SU-DHL-6 (cell line): ENCODE results near the gene RHBDF2.

Experiments used
- H2AFZ ChIP-seq: fragments of 200-600 bp; sonication (generic); 2 replicates; pipeline ENCODE4 v1.6.1; 2014; ENCODE audit warnings: low read depth, mild to moderate bottlenecking, moderate library complexity, mixed read lengths, antibody characterized with exemption, low read length; ENCODE audit not compliant: severe bottlenecking
- H3F3A ChIP-seq: fragments of 200-600 bp; shearing (Covaris generic); 2 replicates; pipeline ENCODE4 v1.6.0; 2016; ENCODE audit warnings: antibody characterized with exemption, mild to moderate bottlenecking; ENCODE audit not compliant: insufficient read depth
- H3K27ac ChIP-seq: fragments of 200-600 bp; sonication (generic); 2 replicates; pipeline ENCODE4 v1.5.1; 2016; ENCODE audit warnings: low read depth, mild to moderate bottlenecking, low read length, moderate library complexity, mixed read lengths
- H3K27me3 ChIP-seq: fragments of 200-600 bp; sonication (generic), shearing (Covaris generic); 2 replicates; pipeline ENCODE4 v1.6.0; 2014; ENCODE audit warnings: mild to moderate bottlenecking, low read length
- H3K36me3 ChIP-seq: fragments of 200-600 bp; sonication (generic); 2 replicates; pipeline ENCODE4 v1.6.1; 2014; ENCODE audit warnings: mild to moderate bottlenecking, low read length, mixed read lengths
- H3K4me2 ChIP-seq: fragments of 300-600, 200-600 bp; shearing (Covaris generic), sonication (generic); 2 replicates; pipeline ENCODE4 v1.6.0; 2014; ENCODE audit warnings: low read length, low read depth, mild to moderate bottlenecking; ENCODE audit not compliant: poor library complexity, severe bottlenecking
- H3K4me3 ChIP-seq: fragments of 200-600 bp; sonication (generic); 2 replicates; pipeline ENCODE4 v1.5.1; 2014; ENCODE audit warnings: antibody characterized with exemption, low read length, mild to moderate bottlenecking, mixed read lengths; ENCODE audit not compliant: insufficient read depth, poor library complexity, severe bottlenecking
- H3K79me2 ChIP-seq: fragments of 200-600 bp; sonication (generic); 2 replicates; pipeline ENCODE4 v1.6.1; 2014; ENCODE audit warnings: mild to moderate bottlenecking, low read length, moderate library complexity; ENCODE audit not compliant: insufficient read depth
- H3K9ac ChIP-seq: fragments of 200-600 bp; sonication (generic); 2 replicates; pipeline ENCODE4 v1.7.0; 2014; ENCODE audit warnings: mild to moderate bottlenecking, low read length
- H3K9me2 ChIP-seq: fragments of 200-600 bp; sonication (generic); replicated peaks from 2 replicates; pipeline ENCODE4 v1.6.1; 2014; ENCODE audit warnings: low read length; ENCODE audit not compliant: insufficient read depth
- H3K9me3 ChIP-seq: fragments of 200-600 bp; sonication (generic); 2 replicates; pipeline ENCODE4 v1.6.1; 2014; ENCODE audit warnings: low read length, mixed read lengths; ENCODE audit not compliant: insufficient read depth
- H4K20me1 ChIP-seq: fragments of 200-600 bp; sonication (generic); 2 replicates; pipeline ENCODE4 v1.6.1; 2014; ENCODE audit warnings: low read depth, mild to moderate bottlenecking, antibody characterized with exemption, low read length, moderate library complexity, mixed read lengths
- EZH2phosphoT487 ChIP-seq: fragments of 200-600 bp; sonication (generic), shearing (Covaris generic); conservative IDR thresholded peaks from 2 replicates; pipeline ENCODE4 v1.6.1; 2018; ENCODE audit warnings: mild to moderate bottlenecking, antibody characterized with exemption, low read length, moderate library complexity, mixed read lengths
- TF ChIP-seq, protein P1 (sequence below): fragments of 200-600 bp; sonication (generic); IDR thresholded peaks from one replicate; pipeline ENCODE4 v1.5.1; 2017; ENCODE audit warnings: antibody characterized with exemption, mild to moderate bottlenecking, low read length, moderate library complexity; ENCODE audit not compliant: insufficient read depth, poor library complexity, severe bottlenecking

RHBDF2 gene

DNA sequence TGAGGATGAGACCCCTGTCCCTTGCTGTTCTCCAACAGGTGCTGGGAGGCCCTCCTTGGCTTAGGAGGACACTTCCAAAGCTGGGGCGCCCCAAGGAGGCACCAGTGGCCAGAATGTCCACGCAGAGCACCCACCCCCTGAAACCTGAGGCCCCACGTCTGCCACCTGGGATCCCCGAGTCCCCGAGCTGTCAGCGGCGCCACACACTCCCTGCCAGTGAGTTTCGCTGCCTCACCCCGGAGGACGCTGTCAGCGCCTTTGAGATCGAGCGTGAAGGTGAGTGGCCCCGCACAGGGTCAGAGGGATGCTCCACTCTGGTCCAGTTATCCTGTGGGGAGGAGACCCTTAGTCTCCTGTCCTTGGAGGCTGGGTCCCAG is 32.6 kb downstream of the RHBDF2 start:
- Histone ChIP-seq H3K27me3 (no peaks in the 10 kb centered on the region), H2AFZ (no peak overlapping the region), H3K9me3 (no peaks in the 10 kb centered on the region), H3F3A (no peaks in the 10 kb centered on the region), H3K4me3 (no peak overlapping the region), H3K27ac (no peak overlapping the region), H3K9ac (no peak overlapping the region), H4K20me1 (no peaks in the 10 kb centered on the region), H3K79me2 (no peaks in the 10 kb centered on the region), H3K4me2 (no peak overlapping the region), H3K36me3 (no peaks in the 10 kb centered on the region), H3K9me2 (no peaks in the 10 kb centered on the region)
- TF ChIP-seq, protein P1, sequence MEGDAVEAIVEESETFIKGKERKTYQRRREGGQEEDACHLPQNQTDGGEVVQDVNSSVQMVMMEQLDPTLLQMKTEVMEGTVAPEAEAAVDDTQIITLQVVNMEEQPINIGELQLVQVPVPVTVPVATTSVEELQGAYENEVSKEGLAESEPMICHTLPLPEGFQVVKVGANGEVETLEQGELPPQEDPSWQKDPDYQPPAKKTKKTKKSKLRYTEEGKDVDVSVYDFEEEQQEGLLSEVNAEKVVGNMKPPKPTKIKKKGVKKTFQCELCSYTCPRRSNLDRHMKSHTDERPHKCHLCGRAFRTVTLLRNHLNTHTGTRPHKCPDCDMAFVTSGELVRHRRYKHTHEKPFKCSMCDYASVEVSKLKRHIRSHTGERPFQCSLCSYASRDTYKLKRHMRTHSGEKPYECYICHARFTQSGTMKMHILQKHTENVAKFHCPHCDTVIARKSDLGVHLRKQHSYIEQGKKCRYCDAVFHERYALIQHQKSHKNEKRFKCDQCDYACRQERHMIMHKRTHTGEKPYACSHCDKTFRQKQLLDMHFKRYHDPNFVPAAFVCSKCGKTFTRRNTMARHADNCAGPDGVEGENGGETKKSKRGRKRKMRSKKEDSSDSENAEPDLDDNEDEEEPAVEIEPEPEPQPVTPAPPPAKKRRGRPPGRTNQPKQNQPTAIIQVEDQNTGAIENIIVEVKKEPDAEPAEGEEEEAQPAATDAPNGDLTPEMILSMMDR = no peak
- no peak for TF ChIP-seq EZH2phosphoT487

DNA sequence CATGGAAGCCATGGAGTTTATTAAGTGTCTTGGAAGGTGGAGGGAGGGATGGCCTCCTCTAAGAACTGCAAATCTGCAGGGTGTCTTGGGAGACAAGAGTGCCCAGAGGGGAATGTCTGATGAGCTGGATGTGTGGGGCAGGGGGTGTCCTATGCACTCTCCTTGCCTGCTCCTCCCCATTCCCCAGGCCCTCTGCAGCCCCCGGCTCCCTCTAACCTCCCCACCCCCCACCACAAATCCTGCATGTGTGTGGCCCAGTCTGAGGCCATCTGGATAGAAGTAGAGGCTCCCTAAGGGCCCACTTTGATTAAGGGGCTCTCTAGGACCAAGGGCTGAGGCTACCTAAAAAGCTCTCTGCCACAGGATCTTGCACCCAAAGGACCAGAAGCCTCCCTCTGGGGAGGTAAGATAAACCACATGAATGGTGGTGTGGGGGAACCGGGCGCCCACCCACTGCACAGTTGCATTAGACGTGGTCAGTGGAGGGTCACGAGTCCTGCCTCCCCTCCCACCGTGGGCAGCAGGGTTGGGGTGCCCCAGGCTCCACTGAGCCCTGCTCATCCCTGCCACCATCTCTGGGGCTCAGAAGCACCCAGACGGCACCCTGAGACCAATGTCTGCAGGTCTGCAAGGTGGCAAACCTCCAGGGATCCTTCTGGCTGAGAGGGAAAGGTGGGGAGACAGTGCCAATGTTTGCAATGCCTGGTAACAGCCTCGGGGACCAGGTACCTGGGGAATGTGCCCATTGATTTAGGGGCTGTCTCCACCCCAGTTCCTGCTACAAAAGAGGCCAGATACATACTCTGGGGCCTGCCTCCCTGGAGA is 33.2 kb downstream of the RHBDF2 start:
- H3K79me2 ChIP-seq = no peaks in the 10 kb centered on the region
- no peaks in the 10 kb centered on the region for H3K36me3 ChIP-seq
- H3K4me2 ChIP-seq = no peak overlapping the region
- no peaks in the 10 kb centered on the region for H3K27me3 ChIP-seq
- TF ChIP-seq, protein P1 = no peak
- no peak overlapping the region for H3K4me3 ChIP-seq
- H3F3A ChIP-seq = no peaks in the 10 kb centered on the region
- H4K20me1 ChIP-seq = no peaks in the 10 kb centered on the region
- no peak overlapping the region for H2AFZ ChIP-seq
- H3K9me2 ChIP-seq = no peaks in the 10 kb centered on the region
- H3K9me3 ChIP-seq = no peaks in the 10 kb centered on the region
- no peak overlapping the region for H3K9ac ChIP-seq
- no peak overlapping the region for H3K27ac ChIP-seq

DNA sequence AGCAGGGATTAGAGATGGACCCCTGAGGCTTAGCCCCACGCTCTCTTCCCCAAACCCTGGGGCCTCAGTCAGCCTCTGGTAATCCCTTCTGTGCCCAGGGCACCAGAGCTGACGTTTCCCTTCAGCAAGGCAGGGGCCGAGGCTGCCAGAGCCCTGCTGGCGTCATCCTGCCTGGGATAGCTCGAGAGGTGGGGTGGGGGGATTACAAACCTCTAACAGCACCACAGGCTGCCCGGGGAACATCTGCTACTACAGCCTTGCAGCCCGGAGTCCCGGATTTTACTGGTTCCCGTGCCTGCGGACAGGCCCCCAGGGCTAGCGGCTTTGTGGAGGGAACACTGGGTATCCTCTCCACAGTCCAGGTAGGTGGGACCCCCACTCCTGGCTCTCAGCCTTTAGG is 33.9 kb downstream of the RHBDF2 start, which contains the start of gene AANAT:
Gene AANAT (plus strand): TSS at position 238 of the 400 bp plus-strand sequence. CDS start 1,144 bp downstream, outside the sequence.
- Histone ChIP-seq H3K9ac (no peak within 1 kb of the TSS), H3F3A (no peaks in the 10 kb centered on the region), H3K27me3 (no peaks in the 10 kb centered on the region), H2AFZ (no peak within 1 kb of the TSS), H4K20me1 (no peaks in the 10 kb centered on the region), H3K4me3 (no peak within 1 kb of the TSS), H3K9me2 (no peaks in the 10 kb centered on the region), H3K27ac (no peak within 1 kb of the TSS), H3K79me2 (no peaks in the 10 kb centered on the region), H3K4me2 (no peak within 1 kb of the TSS), H3K36me3 (no peaks in the 10 kb centered on the region), H3K9me3 (no peaks in the 10 kb centered on the region)
- TF ChIP-seq, protein P1 = no peak
- TF ChIP-seq EZH2phosphoT487 = no peak
